Fibroblast of skin of left biceps (primary cell): Measurements from ENCODE around the gene ADARB2.
"Not testable (repeated sequence)": the region's sequence is repeated elsewhere in the genome, so short reads cannot be mapped to it uniquely, and the experiment has no call there.

Source experiments
- DNase-seq, 2 experiments: peaks; one replicate each; pipeline ENCODE4 v3.0.0-alpha.2; 2013; ENCODE audit warnings: low read depth in 2 of 2

The ADARB2 gene

DNA sequence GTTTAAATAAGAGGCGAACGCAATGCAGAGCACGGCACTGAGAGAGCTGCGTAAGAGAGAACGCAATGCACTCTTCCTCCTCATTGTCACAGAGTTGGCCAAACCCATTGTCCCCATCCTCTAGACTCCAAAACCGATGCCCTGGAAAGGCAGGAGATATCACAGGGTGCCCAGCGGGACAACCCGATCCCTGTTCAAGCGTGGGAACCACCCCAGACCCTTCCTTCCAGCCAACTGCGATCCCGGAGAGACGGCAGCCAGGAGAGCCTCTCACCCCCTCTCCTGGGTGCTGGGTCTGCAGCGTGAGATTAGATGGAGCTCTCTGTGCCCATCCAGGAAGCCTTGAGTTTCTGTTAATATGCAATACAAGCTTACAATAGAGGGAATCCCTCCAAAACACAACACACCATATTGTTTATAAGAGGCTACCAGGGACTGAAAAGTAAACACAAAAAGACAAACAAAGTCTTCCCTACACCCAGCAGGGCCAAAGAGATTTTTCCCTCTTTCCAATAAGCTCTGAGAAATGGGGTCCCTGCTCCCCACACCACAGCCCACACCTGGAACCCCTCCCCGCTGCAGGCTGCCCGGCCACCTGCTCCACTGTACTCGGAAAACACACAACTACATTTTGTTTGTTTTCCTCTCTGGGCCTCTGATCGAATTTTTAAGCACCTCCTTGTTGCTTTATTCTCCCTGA, 187.6 kb downstream of the ADARB2 start:
- no peak for DNase-seq

- no peak for DNase-seq
Measured at GRCh38 chr10:1548596-1548995, 188.7 kb downstream of the ADARB2 start.

GRCh38 chr10:1548146-1548545, 189.2 kb downstream of the ADARB2 start:
- no peak for DNase-seq

DNA sequence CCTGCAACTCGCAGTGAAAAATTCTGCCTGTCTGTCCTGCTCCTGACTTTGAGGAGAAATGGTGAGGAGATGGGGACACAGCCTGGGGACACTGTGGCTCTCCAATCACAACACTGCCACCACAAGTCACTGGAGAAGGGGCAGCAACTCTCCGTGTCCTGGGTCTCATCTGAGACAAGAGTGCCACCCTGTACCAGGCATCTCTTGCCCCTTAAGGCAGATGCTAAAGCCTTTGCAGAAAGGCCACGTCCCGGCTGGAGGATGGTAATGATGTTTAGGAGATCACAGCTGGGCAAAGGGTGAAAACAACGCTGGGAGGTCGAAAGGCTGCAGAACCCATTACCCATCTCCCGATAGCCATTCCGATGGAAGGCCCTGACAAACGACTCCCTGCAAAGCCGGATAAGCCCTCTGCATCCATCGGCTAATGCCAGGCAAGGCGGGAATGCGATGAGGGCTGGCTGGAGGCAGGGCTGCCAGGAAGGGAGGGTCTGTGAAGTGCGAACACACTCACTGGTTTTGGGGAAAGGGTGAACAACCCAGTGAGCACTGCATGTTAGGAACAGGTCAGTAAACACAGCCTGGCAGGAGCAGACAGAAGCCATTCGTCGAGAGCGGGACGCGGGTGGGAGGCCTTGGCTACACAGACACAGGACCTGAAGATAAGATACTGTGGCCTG, 190.8 kb downstream of the ADARB2 start:
- no peak for DNase-seq

DNA sequence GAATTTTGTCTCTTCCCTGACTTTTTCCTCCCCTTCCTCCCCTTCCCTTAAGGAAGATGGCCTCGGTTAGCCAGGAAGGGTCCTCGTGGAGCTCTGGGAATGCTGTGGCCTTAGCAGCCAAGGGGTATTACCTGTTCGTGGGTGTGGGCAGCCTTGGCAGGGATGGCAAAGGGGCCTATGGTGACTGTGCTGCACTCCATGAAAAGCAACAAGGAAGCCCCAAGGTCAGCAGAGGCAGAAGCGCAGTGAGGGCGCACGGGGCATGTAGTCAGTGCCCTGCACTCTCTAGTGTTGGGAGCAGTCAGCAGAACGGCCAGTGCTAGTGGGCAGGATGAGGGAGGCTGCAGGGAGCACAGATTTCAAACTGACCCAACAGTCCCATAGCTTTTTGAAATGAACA, 191.8 kb downstream of the ADARB2 start:
- DNase-seq = no peak

- DNase-seq = no peak
Measured at GRCh38 chr10:1544929-1545328, 192.4 kb downstream of the ADARB2 start.

DNA sequence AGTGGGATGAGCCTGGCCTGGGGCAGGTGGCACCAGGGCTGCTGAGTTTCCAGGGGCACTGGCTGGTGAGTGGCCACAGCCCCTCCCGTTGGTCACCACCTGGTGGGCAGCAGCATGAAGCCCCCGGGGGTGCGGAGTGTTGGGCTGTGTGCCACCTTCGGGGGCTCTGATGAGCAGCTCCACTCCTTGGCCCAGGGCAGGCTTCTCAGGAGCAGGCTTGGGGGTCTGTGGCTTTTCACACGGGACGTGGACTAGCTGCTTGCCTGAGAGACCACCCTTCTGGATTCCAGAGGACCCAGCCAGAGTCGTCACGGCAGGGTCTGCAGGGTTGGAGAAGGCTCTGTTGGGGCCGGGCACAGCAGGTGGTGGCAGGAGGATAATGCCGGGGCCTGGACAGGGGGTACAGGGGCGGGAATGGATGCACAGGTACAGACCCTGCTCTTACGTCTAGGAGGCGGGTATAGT, 193.1 kb downstream of the ADARB2 start:
- DNase-seq = no peak

DNA sequence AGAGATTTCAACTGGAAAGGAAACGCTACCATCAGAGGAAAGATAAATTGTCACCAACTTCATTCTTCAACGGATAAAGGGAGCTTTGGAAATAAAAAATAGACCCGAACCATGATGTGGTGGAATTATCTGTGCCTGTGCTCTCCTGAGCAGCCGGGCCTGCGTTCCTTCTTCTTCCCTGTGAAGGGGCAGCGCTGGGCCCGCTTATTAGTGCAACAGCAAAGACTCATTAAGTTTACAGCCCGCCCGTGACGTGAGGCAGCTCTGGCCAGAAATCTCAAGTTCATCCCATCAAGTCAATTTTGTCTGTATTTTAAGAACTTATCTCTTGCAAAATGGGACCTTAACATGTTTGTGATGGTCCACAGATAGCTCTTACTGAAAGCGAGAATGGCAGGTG, 193.7 kb downstream of the ADARB2 start:
- no peak for DNase-seq

GRCh38 chr10:1542941-1543340, 194.4 kb downstream of the ADARB2 start:
- DNase-seq = no peak

DNA sequence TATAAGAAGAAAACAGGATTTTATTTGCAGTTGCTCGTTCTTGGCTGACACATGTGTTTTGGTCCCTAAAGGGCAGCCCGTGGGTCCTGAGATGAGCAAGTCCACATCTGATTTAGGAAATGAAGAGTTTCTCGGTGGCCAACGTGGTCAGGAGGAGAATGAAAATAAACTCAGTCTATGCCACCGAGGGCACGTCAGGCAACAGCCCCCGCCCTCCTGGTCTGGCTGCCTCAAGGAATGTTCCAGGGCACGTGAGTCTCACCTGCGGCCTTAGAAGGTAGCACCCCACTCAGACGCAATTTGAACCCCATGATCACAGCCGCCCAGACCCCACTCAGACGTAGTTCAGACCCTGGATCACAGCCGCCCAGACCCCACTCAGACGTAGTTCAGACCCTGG, 197.2 kb downstream of the ADARB2 start:
- DNase-seq = no peak

- no peak for DNase-seq
Measured at GRCh38 chr10:1539216-1539615, 198.1 kb downstream of the ADARB2 start.

- DNase-seq = no peak
Measured at GRCh38 chr10:1538531-1539061, 198.7 kb downstream of the ADARB2 start.

- no peak for DNase-seq
Measured at GRCh38 chr10:1538121-1538520, 199.2 kb downstream of the ADARB2 start.

- DNase-seq = not testable (repeated sequence)
Measured at GRCh38 chr10:1537449-1537848, 199.9 kb downstream of the ADARB2 start.

- no peak for DNase-seq
Measured at GRCh38 chr10:1536341-1536740, 201.0 kb downstream of the ADARB2 start.

GRCh38 chr10:1535301-1535965, 201.9 kb downstream of the ADARB2 start:
- no peak for DNase-seq

GRCh38 chr10:1534820-1535219, 202.5 kb downstream of the ADARB2 start:
- DNase-seq = no peak

- no peak for DNase-seq
Measured at GRCh38 chr10:1532636-1533035, 204.7 kb downstream of the ADARB2 start.

GRCh38 chr10:1531883-1532597, 205.3 kb downstream of the ADARB2 start:
- no peak for DNase-seq

DNA sequence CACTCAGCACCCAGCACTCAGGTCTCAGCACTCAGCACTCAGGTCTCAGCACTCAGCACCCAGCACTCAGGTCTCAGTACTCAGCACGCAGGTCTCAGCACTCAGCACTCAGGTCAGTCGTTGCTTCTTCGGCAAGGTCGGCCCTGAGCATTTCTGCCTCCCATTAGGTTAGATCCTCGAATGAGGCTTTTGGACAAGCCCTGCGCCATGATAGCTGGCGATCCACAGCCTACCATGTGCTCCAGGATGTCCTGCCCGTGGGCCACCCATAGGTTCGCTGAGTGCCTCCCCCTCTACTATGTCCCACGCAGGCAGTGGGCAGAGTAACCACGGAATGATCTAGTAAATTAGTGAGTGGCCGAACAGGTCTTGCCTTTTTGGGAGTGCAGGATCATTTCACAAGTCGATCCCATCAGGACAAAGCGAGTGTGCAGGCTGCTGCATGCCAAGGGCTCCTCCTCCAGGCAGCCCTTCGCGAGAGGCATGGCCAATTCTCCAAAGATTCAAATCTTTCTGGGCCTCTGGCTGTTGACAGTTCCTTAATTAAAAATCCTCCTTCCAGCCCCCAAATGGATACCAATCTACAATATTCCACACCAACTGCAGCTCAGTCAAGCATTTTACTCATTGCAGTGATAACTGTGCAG, 206.3 kb downstream of the ADARB2 start:
- no peak for DNase-seq

DNA sequence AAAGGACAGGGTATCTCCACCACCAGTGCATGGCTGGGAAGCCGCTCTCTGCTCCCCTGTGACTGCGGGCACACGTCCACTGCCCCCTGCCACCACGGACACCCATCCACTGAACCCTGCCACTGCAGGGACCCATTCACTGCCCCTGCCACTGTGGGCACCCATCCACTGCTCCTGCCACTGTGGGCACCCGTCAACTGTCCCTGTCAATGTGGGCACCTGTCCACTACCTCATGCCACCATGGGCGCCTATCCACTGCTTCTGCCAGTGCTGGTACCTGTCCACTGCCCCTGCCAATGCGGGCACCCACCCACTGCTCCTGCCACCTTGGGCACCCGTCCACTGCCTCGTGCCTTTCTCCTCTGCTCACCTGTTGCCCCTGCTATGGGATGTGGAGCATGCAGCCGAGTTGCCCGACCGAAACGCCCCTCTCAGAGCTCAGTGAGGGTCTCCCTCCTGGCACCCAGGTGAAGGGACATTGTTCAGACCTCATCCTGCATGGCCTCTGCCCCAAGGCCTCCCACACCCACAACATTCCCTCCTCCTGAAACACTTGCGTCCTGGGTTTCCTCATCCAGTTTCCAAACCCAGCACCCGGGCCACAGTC, 207.4 kb downstream of the ADARB2 start:
- no peak for DNase-seq
